ENCODE data around the gene FERD3L.

Gene FERD3L

DNA sequence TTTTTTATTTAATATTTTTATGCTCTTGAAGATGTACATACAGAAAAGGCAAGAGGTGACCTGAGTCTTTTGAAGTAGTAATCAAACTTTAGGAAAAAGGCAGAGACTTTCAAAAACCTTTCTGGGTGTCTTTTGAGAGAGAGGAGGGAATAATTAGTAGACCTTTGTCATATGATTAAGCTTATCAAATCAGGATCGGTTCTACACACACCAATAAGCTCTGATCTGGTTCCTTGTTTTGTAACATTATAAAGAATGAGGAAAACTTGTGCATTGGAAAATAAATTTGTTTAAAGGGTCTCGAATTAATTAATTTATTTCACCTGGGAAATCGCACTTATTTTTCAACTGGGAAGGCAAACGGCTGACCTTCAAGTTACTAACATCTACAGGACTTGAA, 39.7 kb downstream of the FERD3L start:
- DNase-seq (ENCODE audit: low read depth, low spot score) = no peak
- no peak overlapping the region for H3K4me3 ChIP-seq (ENCODE audit: low read length)

DNA sequence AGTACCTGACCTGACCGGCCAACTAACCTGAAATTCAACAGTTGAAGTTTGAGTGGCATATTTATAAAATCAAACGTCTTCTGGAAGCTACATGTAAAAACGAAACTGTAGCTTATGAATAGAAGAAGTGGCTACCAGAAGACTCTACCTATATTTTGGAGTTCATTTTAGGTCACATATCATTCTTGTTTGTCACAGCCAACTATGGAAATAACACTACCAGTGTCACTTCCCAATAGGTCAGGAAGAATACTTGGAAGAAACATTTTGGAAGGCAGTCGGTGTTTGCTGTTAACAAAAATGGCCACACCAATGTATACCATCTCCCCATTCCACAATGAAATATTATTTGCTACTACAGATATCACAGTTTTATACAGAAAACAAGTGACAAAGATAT, 40.4 kb downstream of the FERD3L start:
- no peak for DNase-seq (ENCODE audit: low read depth, low spot score)
- no peak overlapping the region for H3K4me3 ChIP-seq (ENCODE audit: low read length)

DNA sequence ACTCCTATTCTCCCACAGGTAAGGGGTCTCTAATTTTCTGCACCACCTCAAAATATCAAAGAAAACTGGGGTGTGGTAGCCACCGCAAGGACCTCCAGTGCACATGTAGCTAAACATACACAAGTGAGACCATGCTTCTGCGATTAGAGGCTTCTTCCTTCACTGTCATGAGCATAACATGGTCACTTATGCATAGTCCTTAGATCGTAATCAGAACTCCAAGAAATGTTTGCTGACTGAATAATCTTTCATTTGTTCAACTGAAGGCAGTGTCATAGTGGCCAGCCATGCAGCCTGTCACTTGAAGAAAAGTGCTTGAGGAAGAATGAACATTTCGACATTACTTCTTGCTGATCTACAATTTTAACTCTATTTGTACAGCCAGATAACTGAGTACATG, 42.3 kb downstream of the FERD3L start:
- DNase-seq (ENCODE audit: low read depth, low spot score) = no peak
- no peak overlapping the region for H3K4me3 ChIP-seq (ENCODE audit: low read length)

- DNase-seq (ENCODE audit: low read depth, low spot score) = no peak
- H3K4me3 ChIP-seq (ENCODE audit: low read length) = no peak overlapping the region
Observed at GRCh38 chr7:19101909-19102308, 43.3 kb downstream of the FERD3L start.

- no peak overlapping the region for H3K4me3 ChIP-seq (ENCODE audit: low read length)
- no peak for DNase-seq (ENCODE audit: low read depth, low spot score)
Observed at GRCh38 chr7:19101472-19101871, 43.7 kb downstream of the FERD3L start.

- no peak for DNase-seq (ENCODE audit: low read depth, low spot score)
- H3K4me3 ChIP-seq (ENCODE audit: low read length) = no peak overlapping the region
Observed at GRCh38 chr7:19099924-19100323, 45.3 kb downstream of the FERD3L start.

DNA sequence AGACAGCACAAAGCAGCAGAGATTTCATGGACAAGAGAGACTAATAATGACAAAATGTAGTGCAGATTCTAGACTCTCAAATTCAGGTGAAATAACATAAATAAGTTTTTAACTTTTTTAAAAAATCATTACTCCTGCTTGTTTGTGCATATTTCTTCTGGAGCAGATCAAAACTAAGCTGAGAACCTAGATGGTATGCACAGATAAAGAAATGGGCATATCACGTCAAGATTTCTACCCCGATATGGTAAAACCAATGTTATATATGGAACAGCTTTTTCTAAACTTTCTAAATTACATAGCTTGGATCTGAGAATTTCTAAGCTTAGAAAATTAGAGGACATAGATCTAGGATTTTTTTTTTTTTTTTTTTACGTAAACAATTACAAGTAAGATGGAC, 46.0 kb downstream of the FERD3L start:
- H3K4me3 ChIP-seq (ENCODE audit: low read length) = no peak overlapping the region
- no peak for DNase-seq (ENCODE audit: low read depth, low spot score)

DNA sequence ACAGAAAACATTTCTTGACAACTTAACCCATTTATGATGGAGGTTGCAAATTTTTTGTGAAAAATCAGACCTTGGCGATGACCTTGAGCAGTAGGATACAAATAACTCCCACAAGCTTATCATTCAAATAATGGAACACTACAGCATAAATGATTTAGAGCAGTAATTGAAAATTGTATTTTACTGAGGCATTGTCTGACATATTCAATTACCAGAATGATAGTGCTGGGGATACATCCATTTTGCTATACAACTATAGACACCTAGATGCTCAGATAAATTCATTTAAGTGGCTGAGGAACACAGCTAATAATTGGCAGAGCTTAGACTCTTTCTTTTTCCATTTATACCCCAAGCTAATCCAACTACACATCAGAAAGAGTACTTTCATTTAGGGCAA, 46.7 kb downstream of the FERD3L start:
- DNase-seq (ENCODE audit: low read depth, low spot score) = no peak
- H3K4me3 ChIP-seq (ENCODE audit: low read length) = no peak overlapping the region

DNA sequence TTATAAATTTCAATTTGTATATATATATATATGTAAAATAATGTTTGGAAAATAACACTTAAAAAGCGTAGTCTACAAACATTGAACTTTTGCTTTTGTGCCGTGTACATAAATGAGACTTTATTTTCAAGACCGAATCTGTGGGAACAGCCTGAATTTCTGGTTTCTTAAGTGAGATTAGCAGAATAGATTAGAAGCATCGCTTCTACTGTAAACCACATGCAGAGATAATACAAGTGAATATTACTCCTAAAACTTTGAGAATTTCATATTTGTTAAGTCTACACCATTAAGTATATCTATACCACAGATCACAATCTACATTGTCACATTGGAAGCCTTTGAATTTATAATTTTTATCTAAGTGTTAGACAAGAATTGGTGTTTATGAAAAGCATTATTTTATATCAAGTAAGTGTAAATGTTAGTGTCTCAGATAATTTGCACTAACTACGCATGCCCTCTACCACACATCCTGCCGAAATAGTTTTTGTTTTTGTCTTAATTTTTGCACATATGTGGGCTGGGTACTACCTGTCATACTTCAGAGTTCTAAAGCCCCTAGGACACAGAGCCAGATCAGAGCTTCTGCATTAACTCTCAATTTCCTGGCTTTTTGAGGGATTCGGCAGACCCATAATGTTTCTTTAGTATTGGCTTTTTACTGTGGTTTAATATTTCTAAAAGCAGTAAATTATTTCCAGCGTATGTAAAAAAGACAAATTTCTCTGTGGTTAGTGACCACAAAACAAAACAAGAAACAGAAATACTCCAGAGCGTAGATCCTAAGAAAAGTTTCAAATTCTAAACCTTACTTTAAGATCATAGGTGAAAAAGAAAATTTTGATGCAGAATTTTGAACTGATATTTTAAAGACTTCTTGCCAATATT, 47.8 kb downstream of the FERD3L start:
- DNase-seq (ENCODE audit: low read depth, low spot score) = no peak
- no peak overlapping the region for H3K4me3 ChIP-seq (ENCODE audit: low read length)

- no peak overlapping the region for H3K4me3 ChIP-seq (ENCODE audit: low read length)
Observed at GRCh38 chr7:19095353-19095860, 49.8 kb downstream of the FERD3L start.

More at GRCh38 chr7:19095353-19095860, 49.8 kb downstream of the FERD3L start:
- DNase-seq (ENCODE audit: low read depth, low spot score) = no peak

Measured in Jurkat, Clone E6-1 (cell line).